Activated naive CD8-positive, alpha-beta T cell treated with anti-CD3 and anti-CD28 coated beads, Interleukin-2, amount 50 U/mL, for 24 hours (primary cell): ENCODE results near the gene AGFG1.
"Not testable (repeated sequence)": the region's sequence is repeated elsewhere in the genome, so short reads cannot be mapped to it uniquely, and the experiment has no call there.

Experiments
- ATAC-seq: fragments of 150-1000 bp; cut with Tn5 transposase; one replicate; pipeline ENCODE4 v1.10.0; 2021
- DNase-seq: peaks from one replicate; pipeline ENCODE4 v3.0.0; 2021
- H3K27ac Mint-ChIP-seq: one replicate; pipeline ENCODE4 v1.8.0; 2021; ENCODE audit warnings: mild to moderate bottlenecking, mixed read lengths
- H3K27me3 Mint-ChIP-seq: one replicate; pipeline ENCODE4 v1.8.0; 2021; ENCODE audit warnings: mixed read lengths
- H3K36me3 Mint-ChIP-seq: one replicate; pipeline ENCODE4 v1.8.0; 2021; ENCODE audit warnings: low read depth, mixed read lengths
- H3K4me1 Mint-ChIP-seq: one replicate; pipeline ENCODE4 v1.8.0; 2021; ENCODE audit warnings: mixed read lengths
- H3K4me3 Mint-ChIP-seq: one replicate; pipeline ENCODE4 v1.8.0; 2021; ENCODE audit warnings: mild to moderate bottlenecking, moderate library complexity, mixed read lengths
- H3K9me3 Mint-ChIP-seq: one replicate; pipeline ENCODE4 v1.8.0; 2021; ENCODE audit warnings: mixed read lengths

Gene AGFG1

DNA sequence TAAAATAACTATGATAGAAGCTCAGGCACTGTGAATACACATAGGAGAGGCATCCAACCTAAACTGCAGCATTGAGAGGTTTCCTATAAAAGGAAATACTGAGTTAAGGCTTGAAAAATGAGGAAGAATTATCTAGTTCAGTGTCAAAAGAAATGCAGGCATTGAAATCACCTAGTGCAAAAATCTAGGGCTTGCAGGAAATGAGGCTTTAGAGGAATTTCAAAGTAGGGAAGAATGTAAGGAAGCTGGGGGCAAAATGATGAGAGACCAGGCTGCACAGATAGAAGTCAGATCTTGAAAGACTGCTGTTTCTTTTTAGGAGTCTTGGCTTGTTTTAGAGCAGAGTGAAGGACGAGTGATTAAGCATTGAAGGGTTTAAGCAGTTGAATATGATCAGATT, 98.7 kb downstream of the AGFG1 start:
- ATAC-seq, result no peak
- DNase-seq, result no peak
- Mint-ChIP-seq H3K36me3 (peaks cover 3% of the 10 kb centered on the region), H3K9me3 (no peaks in the 10 kb centered on the region), H3K27ac (no peak overlapping the region), H3K4me1 (no peaks in the 10 kb centered on the region), H3K4me3 (no peak overlapping the region), H3K27me3 (peaks cover 2% of the 10 kb centered on the region)

DNA sequence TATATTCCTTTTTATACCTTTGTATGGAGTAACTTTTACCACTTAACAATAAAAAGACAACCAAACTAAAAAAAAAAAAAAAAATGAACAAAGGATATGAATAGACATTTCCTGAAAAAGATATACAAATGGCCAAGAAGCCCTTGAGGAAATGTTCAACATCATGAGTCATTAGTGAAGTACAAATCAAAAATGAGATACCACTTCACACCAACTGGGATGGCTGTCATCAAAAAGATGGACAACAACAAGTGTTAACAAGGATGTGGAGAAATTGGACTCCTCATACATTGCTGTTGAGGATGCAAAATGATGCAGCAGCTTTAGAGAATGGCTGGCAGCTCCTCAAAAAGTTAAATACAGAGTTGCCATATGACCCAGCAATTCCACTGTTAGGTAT, 104.2 kb downstream of the AGFG1 start:
- Mint-ChIP-seq H3K36me3 (no peaks in the 10 kb centered on the region), H3K27me3 (peaks cover 14% of the 10 kb centered on the region), H3K4me1 (no peaks in the 10 kb centered on the region), H3K4me3 (no peak overlapping the region), H3K27ac (no peak overlapping the region), H3K9me3 (no peaks in the 10 kb centered on the region)
- no peak for ATAC-seq
- no peak for DNase-seq

DNA sequence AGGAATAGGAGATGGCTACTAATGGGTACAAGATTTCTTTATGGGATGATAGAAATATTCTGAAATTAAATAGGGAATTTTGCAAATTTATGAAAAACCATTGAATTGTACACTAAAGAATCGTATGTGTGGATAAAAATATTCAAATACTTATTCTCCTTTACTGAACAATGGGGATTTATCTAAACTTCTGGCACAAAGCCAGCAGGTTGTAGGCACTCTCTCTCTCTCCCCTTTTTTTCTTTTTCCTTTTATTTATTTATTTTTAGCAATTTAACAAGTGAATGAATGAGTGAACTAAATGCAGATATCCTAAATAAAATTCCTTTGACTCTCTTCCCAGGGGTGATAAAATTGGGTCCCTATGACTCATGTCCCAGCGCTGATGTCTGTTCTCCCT, 104.9 kb downstream of the AGFG1 start:
- peaks cover 18% of the 10 kb centered on the region for H3K27me3 Mint-ChIP-seq
- H3K27ac Mint-ChIP-seq, result no peak overlapping the region
- no peak for ATAC-seq
- DNase-seq, result no peak
- peaks cover 2% of the 10 kb centered on the region for H3K9me3 Mint-ChIP-seq
- H3K36me3 Mint-ChIP-seq, result no peaks in the 10 kb centered on the region
- H3K4me3 Mint-ChIP-seq, result no peak overlapping the region
- H3K4me1 Mint-ChIP-seq, result no peaks in the 10 kb centered on the region

DNA sequence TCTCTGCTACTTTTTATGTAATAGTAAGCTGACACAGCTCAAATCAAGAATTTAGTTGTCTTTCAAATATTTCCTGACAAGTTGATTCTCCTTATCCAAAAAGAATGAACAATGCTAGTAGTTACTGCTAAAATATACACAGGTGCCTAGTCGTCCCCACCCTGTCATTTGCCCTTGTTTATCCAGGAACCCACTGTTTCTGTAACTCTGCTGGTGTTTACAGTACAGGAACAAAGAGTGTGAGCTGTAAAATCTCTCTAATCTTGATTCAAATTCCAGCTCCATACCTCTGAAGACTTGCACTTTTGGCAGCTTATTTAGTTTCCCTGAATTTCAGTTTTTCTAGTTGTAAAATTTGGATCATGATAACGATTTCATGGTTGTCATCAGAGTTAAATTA, 105.6 kb downstream of the AGFG1 start:
- ATAC-seq (no peak), DNase-seq (no peak)
- H3K4me3 Mint-ChIP-seq, result no peak overlapping the region
- H3K9me3 Mint-ChIP-seq, result peaks cover 9% of the 10 kb centered on the region
- peaks cover 20% of the 10 kb centered on the region for H3K27me3 Mint-ChIP-seq
- peaks cover 2% of the 10 kb centered on the region for H3K36me3 Mint-ChIP-seq
- no peak overlapping the region for H3K27ac Mint-ChIP-seq
- no peaks in the 10 kb centered on the region for H3K4me1 Mint-ChIP-seq

DNA sequence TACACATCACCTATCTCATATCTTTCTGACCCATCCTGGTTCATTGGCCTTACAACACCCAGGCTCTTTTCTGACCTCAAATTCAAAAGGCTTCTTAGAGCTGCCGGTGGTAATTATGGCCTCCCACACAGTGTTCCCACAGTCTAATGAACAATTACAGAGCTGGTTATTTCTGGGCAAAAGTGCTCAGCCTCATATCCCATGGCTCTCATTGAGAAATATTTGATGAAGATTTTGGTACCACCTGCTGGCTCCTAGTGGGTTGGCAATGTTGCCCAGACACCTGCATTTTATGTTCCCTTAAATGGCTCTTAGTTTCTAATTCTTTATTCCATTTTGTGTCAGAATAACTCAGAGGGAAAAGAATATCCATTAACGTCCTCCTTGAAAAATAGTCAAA, 106.7 kb downstream of the AGFG1 start:
- no peak overlapping the region for H3K27ac Mint-ChIP-seq

DNA sequence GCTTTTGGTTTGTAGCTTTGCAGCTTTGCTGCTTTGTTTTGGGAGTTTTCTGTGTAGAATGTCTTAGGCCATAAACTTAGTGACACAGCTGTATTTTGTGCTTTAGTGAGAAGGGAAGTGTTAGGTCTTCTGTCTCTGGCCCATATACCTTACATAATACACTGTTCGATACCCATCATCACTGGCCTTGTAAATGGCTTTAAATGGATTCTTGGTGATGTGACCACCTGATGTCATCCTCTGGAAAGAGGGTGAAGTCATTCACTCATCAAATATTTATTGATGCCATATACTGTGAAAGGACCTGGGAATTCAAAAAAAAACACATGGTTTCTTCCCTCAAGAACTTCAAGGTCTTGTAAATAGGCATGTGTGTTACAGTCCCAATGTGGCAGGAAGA, 107.8 kb downstream of the AGFG1 start:
- Mint-ChIP-seq H3K4me1 (no peaks in the 10 kb centered on the region), H3K9me3 (peaks cover 13% of the 10 kb centered on the region), H3K27ac (no peak overlapping the region), H3K36me3 (peaks cover 5% of the 10 kb centered on the region), H3K4me3 (no peak overlapping the region), H3K27me3 (peaks cover 21% of the 10 kb centered on the region)
- ATAC-seq, result no peak
- no peak for DNase-seq

More for the DNA sequence above, 106.7 kb downstream of the AGFG1 start:
- H3K9me3 Mint-ChIP-seq, result peaks cover 13% of the 10 kb centered on the region
- DNase-seq, result no peak
- H3K4me3 Mint-ChIP-seq, result no peak overlapping the region
- peaks cover 5% of the 10 kb centered on the region for H3K36me3 Mint-ChIP-seq
- no peak for ATAC-seq
- no peaks in the 10 kb centered on the region for H3K4me1 Mint-ChIP-seq
- peaks cover 18% of the 10 kb centered on the region for H3K27me3 Mint-ChIP-seq

DNA sequence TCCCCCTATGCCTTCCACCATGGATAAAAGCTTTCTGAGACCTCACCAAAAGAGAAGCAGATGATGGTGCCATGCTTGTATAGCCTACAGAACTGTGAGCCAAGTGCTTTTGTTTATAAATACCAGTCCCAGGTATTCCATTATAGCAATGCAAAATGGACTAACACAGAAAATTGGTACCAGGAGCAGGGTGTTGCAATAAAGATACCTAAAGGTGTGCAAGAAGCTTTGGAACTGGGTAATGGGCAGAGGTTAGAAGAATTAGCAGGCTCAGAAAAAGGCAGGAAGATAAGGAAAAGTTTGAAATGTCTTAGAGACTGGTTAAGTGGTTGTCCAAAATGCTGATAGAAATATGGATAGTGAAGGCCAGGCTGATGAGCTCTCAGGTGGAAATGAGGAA, 110.4 kb downstream of the AGFG1 start:
- Mint-ChIP-seq H3K4me1 (no peaks in the 10 kb centered on the region), H3K27ac (no peak overlapping the region), H3K27me3 (peaks cover 18% of the 10 kb centered on the region), H3K9me3 (peaks cover 13% of the 10 kb centered on the region), H3K36me3 (peaks cover 5% of the 10 kb centered on the region), H3K4me3 (no peak overlapping the region)
- ATAC-seq (no peak), DNase-seq (no peak)

DNA sequence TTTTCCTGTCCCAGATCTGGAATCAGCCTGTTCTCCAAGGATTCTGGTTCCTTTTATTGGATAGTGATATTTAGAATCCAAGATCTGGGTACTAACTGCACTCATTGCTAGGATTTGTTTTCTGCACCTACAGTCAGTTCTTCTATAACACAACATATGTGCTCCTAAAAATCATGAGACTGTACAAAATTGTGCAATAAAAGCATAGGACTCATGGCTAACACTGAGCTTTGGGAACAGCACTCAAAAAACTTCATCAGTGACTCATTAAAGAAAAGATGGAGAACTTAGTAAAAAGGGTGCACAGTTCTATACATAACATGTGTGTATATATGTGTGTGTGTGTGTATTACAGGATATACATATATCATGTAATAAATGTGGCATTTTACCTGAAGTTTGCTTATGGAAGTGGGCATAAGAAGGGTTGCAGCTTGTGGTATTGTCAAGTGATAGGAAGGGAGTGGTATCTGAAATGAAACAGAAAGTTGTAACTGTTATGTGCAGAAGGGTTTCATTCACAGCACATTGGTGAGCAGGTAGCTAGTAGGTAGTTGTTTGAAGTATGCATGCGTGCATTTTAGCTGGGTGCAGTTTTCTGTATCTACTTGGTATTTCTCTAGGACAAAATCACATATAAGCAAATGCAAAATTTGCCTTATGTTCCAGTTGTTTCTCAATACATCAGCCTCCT, 120.9 kb downstream of the AGFG1 start:
- no peak for ATAC-seq

DNA sequence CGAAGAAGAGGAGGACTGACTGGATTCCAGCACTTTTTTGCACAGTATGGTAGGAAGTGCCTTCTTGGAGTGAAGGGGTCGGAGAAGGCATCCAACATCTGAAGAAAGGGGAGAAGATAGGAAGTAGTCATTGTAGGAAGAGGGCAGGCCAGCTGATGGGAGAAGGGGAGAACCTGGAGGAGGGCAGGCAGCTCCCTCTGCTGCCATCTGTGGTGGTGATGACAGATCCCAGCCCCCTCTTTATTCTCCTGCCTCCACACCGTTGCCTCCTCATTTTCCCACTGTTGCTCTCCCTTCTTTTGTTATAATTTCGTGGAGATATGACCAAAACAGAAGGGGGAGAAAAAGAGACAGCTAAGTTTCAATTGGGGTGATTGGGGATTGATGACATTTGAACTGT, 123.8 kb downstream of the AGFG1 start:
- Mint-ChIP-seq H3K4me1 (no peaks in the 10 kb centered on the region), H3K36me3 (no peaks in the 10 kb centered on the region), H3K4me3 (no peak overlapping the region), H3K27me3 (peaks cover 41% of the 10 kb centered on the region), H3K27ac (no peak overlapping the region), H3K9me3 (no peaks in the 10 kb centered on the region)
- ATAC-seq (no peak), DNase-seq (no peak)

More for the DNA sequence above, 120.9 kb downstream of the AGFG1 start:
- no peak for DNase-seq
- H3K4me1 Mint-ChIP-seq, result no peaks in the 10 kb centered on the region
- H3K9me3 Mint-ChIP-seq, result no peaks in the 10 kb centered on the region
- H3K36me3 Mint-ChIP-seq, result no peaks in the 10 kb centered on the region
- H3K27ac Mint-ChIP-seq, result no peak overlapping the region
- H3K27me3 Mint-ChIP-seq, result peaks cover 58% of the 10 kb centered on the region
- H3K4me3 Mint-ChIP-seq, result no peak overlapping the region

DNA sequence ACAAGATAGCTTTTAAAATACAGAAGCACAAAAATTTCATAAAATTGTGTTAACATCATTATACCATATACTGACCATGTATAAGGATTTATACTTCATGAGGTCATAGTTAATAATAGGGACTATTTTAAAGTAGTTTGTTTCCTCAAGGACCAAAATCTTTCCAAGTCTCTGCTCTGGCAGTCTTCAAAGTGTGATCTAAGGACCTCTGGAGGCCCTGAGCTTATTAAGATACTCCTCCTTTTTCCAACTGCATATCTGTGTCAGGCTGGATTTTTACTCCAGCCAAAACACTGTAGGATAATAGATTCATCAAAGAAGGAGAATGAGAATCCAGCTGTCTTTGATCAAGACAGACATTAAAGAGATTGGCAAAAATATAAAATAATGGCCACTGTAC, 125.1 kb downstream of the AGFG1 start:
- no peaks in the 10 kb centered on the region for H3K36me3 Mint-ChIP-seq
- DNase-seq, result no peak
- no peaks in the 10 kb centered on the region for H3K9me3 Mint-ChIP-seq
- peaks cover 45% of the 10 kb centered on the region for H3K27me3 Mint-ChIP-seq
- no peaks in the 10 kb centered on the region for H3K4me1 Mint-ChIP-seq
- no peak overlapping the region for H3K4me3 Mint-ChIP-seq
- no peak overlapping the region for H3K27ac Mint-ChIP-seq
- ATAC-seq, result no peak

DNA sequence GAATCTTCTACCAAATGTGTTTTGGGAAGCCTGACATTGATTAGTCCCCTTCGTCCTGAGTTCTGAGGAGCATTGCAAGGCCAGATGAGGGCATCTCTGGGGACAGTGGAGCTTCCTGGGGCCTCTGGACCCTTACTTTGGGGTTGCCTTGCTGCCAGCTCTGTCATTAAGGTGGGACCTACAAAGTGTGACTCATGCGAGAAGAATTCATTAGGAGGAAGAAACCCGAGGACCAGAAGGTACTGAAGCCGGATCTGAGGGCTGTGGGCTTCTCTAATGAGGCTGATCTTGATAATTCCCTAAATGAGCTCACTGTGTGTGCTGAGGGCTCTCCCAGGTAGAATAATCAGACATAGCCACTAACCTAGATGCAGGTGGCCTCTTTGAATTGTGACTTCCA, 126.0 kb downstream of the AGFG1 start:
- no peaks in the 10 kb centered on the region for H3K9me3 Mint-ChIP-seq
- no peak overlapping the region for H3K27ac Mint-ChIP-seq
- no peaks in the 10 kb centered on the region for H3K36me3 Mint-ChIP-seq
- H3K4me1 Mint-ChIP-seq, result no peaks in the 10 kb centered on the region
- DNase-seq, result no peak
- peaks cover 41% of the 10 kb centered on the region for H3K27me3 Mint-ChIP-seq
- no peak overlapping the region for H3K4me3 Mint-ChIP-seq
- no peak for ATAC-seq

DNA sequence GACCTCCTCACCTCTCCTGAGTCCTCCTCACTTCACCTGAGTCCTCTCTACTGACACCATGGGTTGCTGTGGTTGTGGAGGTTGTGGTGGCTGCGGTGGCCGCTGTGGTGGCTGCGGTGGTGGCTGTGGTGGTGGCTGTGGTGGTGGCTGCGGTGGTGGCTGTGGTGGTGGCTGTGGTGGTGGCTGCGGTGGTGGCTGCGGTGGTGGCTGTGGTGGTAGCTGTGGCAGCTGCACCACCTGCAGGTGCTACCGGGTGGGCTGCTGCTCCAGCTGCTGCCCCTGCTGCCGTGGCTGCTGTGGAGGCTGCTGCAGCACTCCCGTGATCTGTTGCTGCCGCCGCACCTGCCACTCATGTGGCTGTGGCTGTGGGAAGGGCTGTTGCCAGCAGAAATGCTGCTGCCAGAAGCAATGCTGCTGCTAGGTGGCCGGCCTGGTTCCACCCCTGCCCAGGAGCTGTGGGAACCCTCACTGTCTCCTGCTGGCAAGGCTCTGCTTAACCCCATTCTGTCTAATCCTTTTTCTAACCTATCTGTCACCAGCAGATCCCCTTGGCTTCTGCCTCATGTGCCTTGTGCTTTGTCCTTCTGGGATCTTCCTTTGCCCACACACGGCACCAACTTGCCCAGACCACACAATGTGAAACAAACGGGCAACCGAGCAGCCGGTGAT, 127.0 kb downstream of the AGFG1 start, which contains the start of gene SCYGR2:
SCYGR2 (plus strand) TSS at position 59 of the 669 bp plus-strand sequence; CDS start at position 59, 0 bp downstream.
- H3K9me3 Mint-ChIP-seq, DNase-seq, H3K27ac Mint-ChIP-seq, H3K36me3 Mint-ChIP-seq, ATAC-seq, H3K4me1 Mint-ChIP-seq, H3K4me3 Mint-ChIP-seq: not testable (repeated sequence)
- peaks cover 38% of the 10 kb centered on the region for H3K27me3 Mint-ChIP-seq

DNA sequence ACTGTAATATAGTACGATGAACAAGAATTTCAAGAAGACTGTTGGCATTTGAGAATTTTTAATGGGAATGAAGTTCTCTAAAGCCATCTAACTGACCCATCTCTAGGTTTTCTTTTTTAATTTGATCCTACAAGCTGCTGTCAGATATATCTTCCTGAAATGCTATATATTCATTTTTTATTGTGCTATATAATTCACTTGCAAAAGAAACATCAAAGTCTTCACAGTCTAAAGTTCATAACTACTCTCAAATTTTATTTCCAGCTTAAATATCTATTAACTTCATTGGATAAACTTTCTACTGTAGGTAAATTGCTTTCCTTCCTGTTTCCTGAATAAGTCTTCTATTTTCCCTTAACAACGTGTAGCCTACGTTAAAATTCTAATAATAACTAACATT, 130.4 kb downstream of the AGFG1 start:
- no peaks in the 10 kb centered on the region for H3K4me1 Mint-ChIP-seq
- no peak for ATAC-seq
- no peaks in the 10 kb centered on the region for H3K9me3 Mint-ChIP-seq
- H3K27ac Mint-ChIP-seq, result no peak overlapping the region
- no peak overlapping the region for H3K4me3 Mint-ChIP-seq
- H3K27me3 Mint-ChIP-seq, result peaks cover 29% of the 10 kb centered on the region
- H3K36me3 Mint-ChIP-seq, result no peaks in the 10 kb centered on the region
- DNase-seq, result no peak

DNA sequence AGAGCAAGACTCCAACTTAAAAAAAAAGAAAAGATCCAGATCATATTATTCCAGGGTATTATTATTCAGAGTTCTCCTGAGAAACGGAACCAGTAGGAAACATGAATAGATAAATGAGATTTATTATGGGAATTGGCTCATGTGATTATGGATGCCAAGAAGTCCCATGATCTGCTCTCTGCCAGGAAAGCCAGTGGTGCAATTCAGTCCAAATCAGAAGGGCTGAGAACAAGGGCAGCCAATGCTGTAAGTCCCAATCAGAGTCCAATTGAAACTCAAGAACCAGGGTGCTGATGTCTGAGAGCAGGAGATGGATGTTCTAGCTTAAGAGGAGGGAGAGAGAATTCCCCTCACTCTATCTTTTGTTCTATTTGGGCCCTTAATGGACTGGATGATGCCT, 134.5 kb downstream of the AGFG1 start:
- ATAC-seq (no peak), DNase-seq (no peak)
- Mint-ChIP-seq H3K27ac (no peak overlapping the region), H3K4me1 (peaks cover 13% of the 10 kb centered on the region), H3K4me3 (no peak overlapping the region), H3K9me3 (no peaks in the 10 kb centered on the region), H3K36me3 (no peaks in the 10 kb centered on the region), H3K27me3 (peaks cover 28% of the 10 kb centered on the region)

DNA sequence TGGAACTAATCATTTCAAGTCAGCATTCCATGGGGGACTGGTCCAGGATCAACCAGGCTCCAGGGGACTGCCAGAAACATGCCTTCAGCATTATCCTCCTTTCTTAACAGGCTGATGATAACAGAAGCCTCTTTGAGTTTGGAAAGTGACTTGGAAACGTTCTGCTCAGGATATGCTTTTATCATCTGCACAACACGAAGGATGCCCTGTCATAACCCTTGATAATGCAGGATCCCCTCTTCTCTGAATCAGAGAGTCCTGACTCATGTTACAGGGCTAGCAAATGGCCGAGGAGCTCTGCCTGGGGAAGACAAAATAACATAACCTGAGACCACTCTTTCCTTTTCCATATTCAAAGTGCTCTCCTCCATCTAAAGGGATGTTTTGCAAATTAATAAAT, 136.0 kb downstream of the AGFG1 start:
- DNase-seq (no peak), ATAC-seq (no peak)
- peaks cover 27% of the 10 kb centered on the region for H3K27me3 Mint-ChIP-seq
- peaks cover 13% of the 10 kb centered on the region for H3K4me1 Mint-ChIP-seq
- H3K27ac Mint-ChIP-seq, result no peak overlapping the region
- H3K36me3 Mint-ChIP-seq, result no peaks in the 10 kb centered on the region
- no peaks in the 10 kb centered on the region for H3K9me3 Mint-ChIP-seq
- no peak overlapping the region for H3K4me3 Mint-ChIP-seq
